Measurements from ENCODE around the gene ROR1.
A peak's percentile ranks its signal among the peaks of the same experiment; 100 is the strongest.

The ROR1 gene

DNA sequence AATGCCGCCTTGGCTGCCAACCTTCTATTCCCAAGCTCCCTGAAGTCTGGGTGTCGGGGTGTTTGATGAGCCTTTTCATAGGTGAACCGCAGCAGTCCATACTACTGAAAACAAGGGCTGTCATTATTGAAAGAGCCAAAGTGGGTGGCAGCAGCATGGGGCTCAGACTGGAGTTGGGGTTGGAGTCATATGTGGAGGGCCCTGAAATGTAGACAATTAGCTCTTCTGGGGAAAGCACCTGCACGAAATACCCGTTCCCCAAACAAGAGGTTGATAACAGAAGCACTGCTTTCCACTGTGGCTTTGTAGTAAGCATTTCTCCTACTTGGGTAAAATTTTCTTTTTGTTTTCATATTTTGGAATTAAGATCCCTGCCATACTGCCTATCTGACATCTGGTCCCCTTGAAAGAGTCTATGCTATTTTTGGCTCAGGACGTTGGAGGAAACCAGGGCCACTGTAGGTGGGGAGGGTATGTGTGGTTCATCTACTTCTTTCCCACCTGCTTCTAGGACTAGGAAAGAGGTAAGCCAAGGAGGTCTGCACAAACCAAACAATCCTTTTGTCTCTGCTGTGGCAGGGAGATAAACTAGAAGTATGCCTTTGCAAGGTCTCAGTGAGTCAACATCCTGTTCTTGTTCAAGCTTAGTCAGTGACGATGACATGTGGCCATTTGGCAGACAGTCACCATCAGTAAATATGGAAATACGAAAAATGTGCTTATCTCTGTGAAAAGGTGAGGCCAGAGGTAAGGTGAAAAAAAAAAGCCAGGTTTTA is 232.6 kb downstream of the ROR1 start:
- Histone ChIP-seq H3K4me1 (peaks cover 13% of the 10 kb centered on the region), H3K27ac (peak overlapping the region; percentile 49), H3K9ac (no peak overlapping the region), H3K79me2 (no peaks in the 10 kb centered on the region), H3K9me3 (ENCODE audit: control insufficient read depth, low read length) (no peaks in the 10 kb centered on the region), H3K4me3 (ENCODE audit: low read depth, low read length) (no peak overlapping the region), H3K4me2 (ENCODE audit: low read length) (peak overlapping the region; percentile 20), H2AFZ (peak overlapping the region; percentile 17), H3K27me3 (ENCODE audit: control insufficient read depth, insufficient read depth, low read length) (no peaks in the 10 kb centered on the region), H3K36me3 (ENCODE audit: control insufficient read depth, insufficient read depth, low read length) (no peaks in the 10 kb centered on the region)
- TF ChIP-seq, protein P1, sequence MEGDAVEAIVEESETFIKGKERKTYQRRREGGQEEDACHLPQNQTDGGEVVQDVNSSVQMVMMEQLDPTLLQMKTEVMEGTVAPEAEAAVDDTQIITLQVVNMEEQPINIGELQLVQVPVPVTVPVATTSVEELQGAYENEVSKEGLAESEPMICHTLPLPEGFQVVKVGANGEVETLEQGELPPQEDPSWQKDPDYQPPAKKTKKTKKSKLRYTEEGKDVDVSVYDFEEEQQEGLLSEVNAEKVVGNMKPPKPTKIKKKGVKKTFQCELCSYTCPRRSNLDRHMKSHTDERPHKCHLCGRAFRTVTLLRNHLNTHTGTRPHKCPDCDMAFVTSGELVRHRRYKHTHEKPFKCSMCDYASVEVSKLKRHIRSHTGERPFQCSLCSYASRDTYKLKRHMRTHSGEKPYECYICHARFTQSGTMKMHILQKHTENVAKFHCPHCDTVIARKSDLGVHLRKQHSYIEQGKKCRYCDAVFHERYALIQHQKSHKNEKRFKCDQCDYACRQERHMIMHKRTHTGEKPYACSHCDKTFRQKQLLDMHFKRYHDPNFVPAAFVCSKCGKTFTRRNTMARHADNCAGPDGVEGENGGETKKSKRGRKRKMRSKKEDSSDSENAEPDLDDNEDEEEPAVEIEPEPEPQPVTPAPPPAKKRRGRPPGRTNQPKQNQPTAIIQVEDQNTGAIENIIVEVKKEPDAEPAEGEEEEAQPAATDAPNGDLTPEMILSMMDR (IDR thresholded peaks at IDR 0.05), result no peak

DNA sequence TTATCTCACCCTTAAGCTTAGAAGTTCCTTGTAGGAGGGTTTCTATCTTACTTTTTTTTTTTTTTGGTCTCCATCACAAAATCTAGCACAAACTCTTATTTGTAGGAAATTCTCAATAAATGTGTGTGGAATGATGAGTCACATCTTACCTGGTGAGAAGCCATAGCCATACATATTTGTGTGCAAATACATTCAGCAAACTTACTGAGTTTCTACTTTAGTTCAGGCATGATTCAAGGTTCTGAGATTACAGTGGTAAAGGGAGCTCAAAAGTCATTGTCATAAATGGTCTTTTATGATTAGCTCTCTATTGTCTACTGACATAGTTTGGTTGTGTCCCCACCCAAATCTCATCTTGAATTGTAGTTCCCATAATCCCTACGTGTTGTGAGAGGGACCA is 236.5 kb downstream of the ROR1 start:
- TF ChIP-seq, protein P1 (IDR thresholded peaks at IDR 0.05), result no peak
- Histone ChIP-seq H3K27me3 (ENCODE audit: control insufficient read depth, insufficient read depth, low read length) (no peaks in the 10 kb centered on the region), H3K4me2 (ENCODE audit: low read length) (no peak overlapping the region), H3K36me3 (ENCODE audit: control insufficient read depth, insufficient read depth, low read length) (no peaks in the 10 kb centered on the region), H2AFZ (no peak overlapping the region), H3K27ac (no peak overlapping the region), H3K4me3 (ENCODE audit: low read depth, low read length) (no peak overlapping the region), H3K79me2 (no peaks in the 10 kb centered on the region), H3K9me3 (ENCODE audit: control insufficient read depth, low read length) (no peaks in the 10 kb centered on the region), H3K4me1 (peaks cover 10% of the 10 kb centered on the region), H3K9ac (no peak overlapping the region)

GRCh38 chr1:64013395-64013794 is 239.6 kb downstream of the ROR1 start:
- Histone ChIP-seq H3K27ac (no peak overlapping the region), H3K9me3 (ENCODE audit: control insufficient read depth, low read length) (no peaks in the 10 kb centered on the region), H3K27me3 (ENCODE audit: control insufficient read depth, insufficient read depth, low read length) (no peaks in the 10 kb centered on the region), H3K36me3 (ENCODE audit: control insufficient read depth, insufficient read depth, low read length) (no peaks in the 10 kb centered on the region), H3K79me2 (no peaks in the 10 kb centered on the region), H3K4me3 (ENCODE audit: low read depth, low read length) (no peak overlapping the region), H3K4me2 (ENCODE audit: low read length) (no peak overlapping the region), H2AFZ (no peak overlapping the region), H3K4me1 (no peaks in the 10 kb centered on the region), H3K9ac (no peak overlapping the region)
- TF ChIP-seq, protein P1 (IDR thresholded peaks at IDR 0.05), result no peak

- TF ChIP-seq, protein P1 (IDR thresholded peaks at IDR 0.05), result no peak
- Histone ChIP-seq H2AFZ (peak overlapping the region; percentile 68), H3K9ac (no peak overlapping the region), H3K9me3 (ENCODE audit: control insufficient read depth, low read length) (no peaks in the 10 kb centered on the region), H3K4me1 (peaks cover 5% of the 10 kb centered on the region), H3K27me3 (ENCODE audit: control insufficient read depth, insufficient read depth, low read length) (no peaks in the 10 kb centered on the region), H3K4me3 (ENCODE audit: low read depth, low read length) (no peak overlapping the region), H3K4me2 (ENCODE audit: low read length) (peak overlapping the region; percentile 0), H3K79me2 (no peaks in the 10 kb centered on the region), H3K27ac (no peak overlapping the region), H3K36me3 (ENCODE audit: control insufficient read depth, insufficient read depth, low read length) (no peaks in the 10 kb centered on the region)
Measured at GRCh38 chr1:64019818-64020217, 246.0 kb downstream of the ROR1 start.

GRCh38 chr1:64021066-64021465 is 247.2 kb downstream of the ROR1 start:
- Histone ChIP-seq H3K36me3 (ENCODE audit: control insufficient read depth, insufficient read depth, low read length) (no peaks in the 10 kb centered on the region), H3K9ac (no peak overlapping the region), H3K4me2 (ENCODE audit: low read length) (no peak overlapping the region), H3K27me3 (ENCODE audit: control insufficient read depth, insufficient read depth, low read length) (no peaks in the 10 kb centered on the region), H3K9me3 (ENCODE audit: control insufficient read depth, low read length) (no peaks in the 10 kb centered on the region), H2AFZ (no peak overlapping the region), H3K4me1 (peaks cover 5% of the 10 kb centered on the region), H3K4me3 (ENCODE audit: low read depth, low read length) (no peak overlapping the region), H3K27ac (no peak overlapping the region), H3K79me2 (no peaks in the 10 kb centered on the region)
- TF ChIP-seq, protein P1 (IDR thresholded peaks at IDR 0.05), result no peak

Data from parathyroid adenoma (tissue), 2 donors.